NCI-H2029 treated with DMSO at 0.1 percent for 48 hours (cell line): Measurements from ENCODE around the gene ASCC1.
"Not testable (repeated sequence)": the region's sequence is repeated elsewhere in the genome, so short reads cannot be mapped to it uniquely, and the experiment has no call there.

Source experiments
- DNase-seq: peaks from one replicate; lab custom pipeline; 2025; lab: John Stamatoyannopoulos, UW

ASCC1 gene

GRCh38 chr10:72124989-72125388 is 91.1 kb downstream of the ASCC1 start:
- no peak for DNase-seq

- no peak for DNase-seq
Measured at GRCh38 chr10:72124381-72124780, 91.7 kb downstream of the ASCC1 start.

DNA sequence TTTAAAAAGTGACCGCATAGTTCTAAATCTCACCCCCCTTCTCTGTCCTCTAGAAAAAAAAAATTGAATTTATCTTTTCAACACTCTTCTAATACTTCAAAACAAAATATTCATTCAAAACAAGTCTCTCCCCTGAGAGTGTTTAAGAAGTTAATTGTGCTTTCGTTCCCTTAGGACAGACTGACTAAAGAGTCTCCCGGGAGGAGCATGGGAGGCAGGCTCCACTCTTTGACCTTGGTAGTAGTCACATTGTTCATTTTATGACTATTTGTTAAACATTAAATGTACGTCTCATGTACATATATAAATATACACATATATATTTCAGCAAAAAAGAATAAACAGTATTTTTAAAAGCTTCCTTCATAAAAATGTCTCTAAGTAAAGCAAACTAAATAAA is 92.5 kb downstream of the ASCC1 start:
- DNase-seq, result no peak

GRCh38 chr10:72122221-72122620 is 93.9 kb downstream of the ASCC1 start:
- no peak for DNase-seq

DNA sequence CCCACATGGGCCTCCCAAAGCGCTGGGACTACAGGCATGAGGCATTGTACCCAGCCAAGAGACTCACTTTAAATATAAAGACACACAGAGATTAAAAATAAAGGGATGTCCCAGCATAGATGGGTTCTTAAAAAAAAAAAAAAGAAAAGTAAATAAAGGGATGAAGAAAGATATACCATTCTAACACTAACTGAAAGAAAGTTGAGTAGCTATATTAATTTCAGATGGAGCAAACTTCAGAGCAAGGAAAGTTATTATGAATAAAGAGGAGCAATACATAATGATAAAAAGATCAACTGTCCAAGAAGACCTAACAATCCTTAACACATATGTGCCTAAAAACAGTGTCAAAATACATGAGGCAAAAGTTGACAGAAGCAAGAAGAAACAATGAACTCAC is 94.7 kb downstream of the ASCC1 start:
- no peak for DNase-seq

GRCh38 chr10:72116372-72116771 is 99.7 kb downstream of the ASCC1 start:
- no peak for DNase-seq

GRCh38 chr10:72114706-72115450 is 101.2 kb downstream of the ASCC1 start:
- DNase-seq, result no peak

GRCh38 chr10:72110673-72111401 is 105.2 kb downstream of the ASCC1 start:
- DNase-seq, result no peak

GRCh38 chr10:72109636-72110157 is 106.4 kb downstream of the ASCC1 start:
- DNase-seq, result no peak

- DNase-seq, result no peak
Measured at GRCh38 chr10:72108830-72109635, 107.0 kb downstream of the ASCC1 start.

DNA sequence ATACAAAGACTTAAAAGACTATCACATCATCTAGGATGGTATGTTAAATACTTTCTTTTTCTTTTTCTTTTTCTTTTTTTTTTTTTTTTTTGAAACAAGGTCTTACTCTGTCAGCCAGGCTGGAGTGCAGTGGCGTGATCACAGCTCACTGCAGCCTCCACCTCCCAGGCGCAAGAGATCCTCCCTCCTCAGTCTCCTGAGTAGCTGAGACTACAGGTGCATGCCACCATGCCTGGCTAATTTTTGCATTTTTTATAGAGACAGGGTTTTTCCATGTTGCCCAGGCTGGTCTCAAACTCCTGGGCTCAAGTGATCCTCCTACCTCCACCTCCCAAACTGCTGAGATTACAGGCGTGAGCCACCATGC is 108.1 kb downstream of the ASCC1 start:
- not testable (repeated sequence) for DNase-seq

DNA sequence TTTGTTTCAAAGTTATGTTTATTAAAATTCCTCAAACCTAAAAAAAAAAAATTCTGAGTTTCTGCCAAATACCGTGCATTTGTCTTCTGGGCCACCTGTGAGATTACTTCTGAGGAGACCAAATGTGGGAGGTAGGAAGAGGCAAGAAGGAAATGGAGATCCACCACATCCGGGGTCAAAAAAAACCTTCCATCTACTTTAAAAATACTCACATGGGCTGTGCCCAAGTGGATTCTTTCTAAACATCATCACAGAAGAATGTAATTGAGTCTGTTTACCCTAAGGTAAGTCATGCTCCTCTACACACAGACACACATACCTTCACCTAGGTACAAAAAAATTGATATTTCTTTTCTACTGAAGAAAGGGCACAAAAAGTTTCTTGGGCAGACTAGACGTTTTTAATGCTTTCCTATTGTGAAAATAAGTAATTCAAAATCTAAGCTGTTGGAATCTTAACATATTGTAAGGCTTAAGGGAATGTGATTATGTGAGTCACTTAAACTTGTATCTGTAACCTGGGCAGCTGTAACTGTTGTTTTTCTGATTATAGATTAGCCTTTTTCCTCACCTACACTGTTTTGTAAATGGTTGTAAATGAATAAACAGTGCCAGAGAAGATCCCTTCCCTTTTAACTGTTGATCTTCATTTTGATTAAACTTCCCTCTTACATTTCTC is 108.6 kb downstream of the ASCC1 start:
- no peak for DNase-seq

DNA sequence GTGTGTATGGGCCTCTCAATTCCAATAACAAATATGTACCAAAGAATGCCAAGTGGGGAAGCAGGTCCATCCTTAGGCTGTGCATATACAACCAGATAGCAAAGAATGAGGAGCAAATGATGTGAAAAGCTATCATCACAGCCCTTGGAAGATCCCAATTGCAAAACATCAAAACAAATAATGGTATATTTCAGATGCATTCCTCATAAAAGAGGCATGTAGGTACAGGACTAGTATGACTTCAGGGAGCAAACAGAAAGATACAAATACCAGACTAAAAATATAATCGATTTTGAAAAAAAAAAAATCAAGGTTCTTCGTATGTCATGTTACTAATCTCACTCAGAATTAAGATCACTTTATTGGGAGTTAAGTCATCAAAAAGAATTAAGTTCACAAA is 109.2 kb downstream of the ASCC1 start:
- DNase-seq, result no peak

GRCh38 chr10:72106154-72106849 is 109.8 kb downstream of the ASCC1 start:
- no peak for DNase-seq

DNA sequence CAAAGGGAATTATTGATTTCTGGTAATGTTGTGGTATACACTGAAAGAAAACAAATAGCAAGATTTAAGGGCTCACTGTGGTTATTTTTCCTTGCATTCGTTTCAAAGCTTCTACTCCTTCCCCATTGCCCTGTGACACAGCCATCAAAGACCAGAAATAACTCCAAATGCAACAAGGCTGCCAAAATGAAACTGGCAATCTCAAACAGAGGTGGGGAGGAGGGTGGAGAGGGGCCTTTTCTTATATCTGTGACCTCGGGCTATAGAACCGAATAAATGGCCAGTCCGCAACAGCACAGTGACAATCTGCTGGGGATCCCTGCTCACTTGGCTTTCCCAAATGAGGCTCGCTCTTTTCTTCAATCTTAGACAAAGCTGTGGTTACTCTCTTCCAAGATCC is 110.4 kb downstream of the ASCC1 start:
- no peak for DNase-seq

DNA sequence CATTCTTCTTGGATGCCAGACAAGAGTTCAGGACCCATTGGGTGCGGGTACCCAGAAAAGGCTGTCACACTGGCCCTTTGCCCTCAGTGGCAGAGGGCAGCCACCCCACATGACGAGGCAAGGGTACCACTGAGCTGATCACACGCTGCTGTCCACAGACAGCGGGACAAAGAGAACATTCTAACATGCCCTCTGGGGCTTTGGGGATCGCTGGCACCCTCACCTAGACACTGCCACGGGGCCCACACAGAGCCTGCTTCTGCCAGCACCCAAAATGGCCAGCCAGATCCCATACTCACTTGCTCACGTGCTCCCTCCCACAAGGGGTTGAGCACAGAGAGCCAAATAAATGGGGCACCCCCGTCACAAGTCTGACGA is 111.0 kb downstream of the ASCC1 start:
- DNase-seq, result no peak

- DNase-seq, result no peak
Measured at GRCh38 chr10:72104472-72105097, 111.5 kb downstream of the ASCC1 start.

DNA sequence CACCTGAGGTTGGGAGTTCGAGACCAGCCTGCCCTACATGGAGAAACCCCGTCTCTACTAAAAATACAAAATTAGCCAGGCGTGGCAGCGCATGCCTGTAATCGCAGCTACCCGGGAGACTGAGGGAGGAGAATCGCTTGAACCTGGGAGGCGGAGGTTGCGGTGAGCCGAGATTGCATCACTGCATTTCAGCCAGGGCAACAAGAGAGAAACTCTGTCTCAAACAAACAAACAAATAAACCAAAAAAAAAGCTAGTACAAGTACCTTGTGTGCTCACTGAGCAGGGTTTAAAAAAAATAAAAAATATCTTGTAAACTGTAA is 116.5 kb downstream of the ASCC1 start:
- DNase-seq, result no peak

GRCh38 chr10:72098836-72099599 is 117.1 kb downstream of the ASCC1 start:
- no peak for DNase-seq

DNA sequence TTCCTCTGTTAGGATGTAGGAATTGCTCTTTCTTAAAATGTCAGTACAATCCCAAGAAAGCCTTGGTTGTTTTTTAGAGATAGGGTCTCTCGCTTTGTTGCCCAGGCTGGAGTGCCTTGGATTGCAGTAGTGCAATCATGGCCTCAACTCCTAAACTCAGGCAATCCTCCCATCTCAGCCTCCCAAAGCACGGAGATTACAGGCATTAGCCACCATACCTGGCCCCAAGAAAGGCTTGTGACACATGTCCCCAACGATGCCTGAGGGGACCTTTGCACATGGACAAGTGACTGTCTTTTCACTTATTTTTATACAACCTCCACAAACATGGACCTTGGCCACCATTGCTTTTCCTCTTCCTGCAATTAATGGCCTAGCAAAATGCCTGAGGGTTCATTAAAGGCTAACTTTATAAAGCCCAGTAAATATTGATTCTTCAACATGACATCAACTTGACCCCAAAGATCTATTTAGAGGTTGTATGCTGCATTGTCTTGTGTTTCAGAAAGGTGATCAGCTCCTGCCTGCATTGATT is 117.7 kb downstream of the ASCC1 start:
- no peak for DNase-seq
